HCT116 (cell line): ENCODE measurements around the gene PRKCQ. TPM values are rescaled to one million over a fixed set of nuclear protein-coding genes. Genes with fewer than 3 reads are reported as not detected.

Source experiments
- ATAC-seq: fragments of 200-7000 bp; cut with Tn5 transposase; 2 replicates; pipeline ENCODE4 v1.9.1; 2020; ENCODE audit warnings: mild to moderate bottlenecking, moderate library complexity
- BruUV-seq: library from RNA; stranded (reverse); fragments of 400-500 nt; replicated peaks from 2 replicates; lab custom pipeline; 2021; lab: Mats Ljungman, UMichigan
- CTCF ChIA-PET: fragments of 300-600 bp; sonication (Branson Sonifier 250); formaldehyde crosslinking; loops from one replicate; lab custom pipeline; 2021; ENCODE audit warnings: antibody characterized with exemption; lab: Charles Lee
- POLR2A ChIA-PET: fragments of 300-600, 350-600 bp; sonication (Branson Sonifier 250); formaldehyde crosslinking; loops from one replicate; lab custom pipeline; 2021; ENCODE audit warnings: antibody characterized with exemption; lab: Charles Lee
- RAD21 ChIA-PET, 2 experiments: fragments of 300-600 bp; sonication (Branson Sonifier 250); formaldehyde crosslinking; loops; one replicate each; lab custom pipeline; 2023; ENCODE audit warnings: low total read pairs in 2 of 2; ENCODE audit not compliant: uncharacterized antibody in 2 of 2, unreplicated experiment in 2 of 2, low non-redundant PET in 1 of 2; lab: Charles Lee
- DNase-seq: peaks from one replicate; pipeline ENCODE4 v3.0.0-alpha.2; 2010; ENCODE audit warnings: low read depth, low spot score
- H2AFZ ChIP-seq: fragments of 200-600 bp; shearing (Covaris generic), sonication (generic); 2 replicates; pipeline ENCODE4 v1.6.1; 2017; ENCODE audit warnings: low read depth, mixed run types, mixed read lengths, antibody characterized with exemption, low read length; ENCODE audit not compliant: poor library complexity, severe bottlenecking
- H3K27ac ChIP-seq: 2 replicates; pipeline ENCODE4 v1.5.1; 2012; ENCODE audit warnings: low read depth, low read length
- H3K27me3 ChIP-seq: fragments of 200-600 bp; sonication (generic); 2 replicates; pipeline ENCODE4 v1.6.1; 2016; ENCODE audit warnings: mixed run types, low read length, mixed read lengths; ENCODE audit not compliant: insufficient read depth
- H3K36me3 ChIP-seq, 2 experiments: fragments of 200-500 bp in 1 of 2; fragments of 200-600 bp in 1 of 2; sonication (Bioruptor generic) in 1 of 2; sonication (generic) in 1 of 2; 2 replicates each; pipeline versions ENCODE4 v1.5.1 to v1.6.1; 2014 to 2016; ENCODE audit warnings: low read length in 2 of 2, inconsistent platforms in 1 of 2, mixed read lengths in 1 of 2, mixed run types in 1 of 2; ENCODE audit not compliant: insufficient read depth in 2 of 2, control insufficient read depth in 1 of 2
- H3K4me1 ChIP-seq, 2 experiments: fragments of 200-600 bp in 1 of 2; sonication (generic) in 1 of 2; 2 replicates each; pipeline versions ENCODE4 v1.5.1 to v1.6.1; 2012 to 2017; ENCODE audit warnings: low read length in 2 of 2, inconsistent platforms in 1 of 2, mild to moderate bottlenecking in 1 of 2, mixed read lengths in 1 of 2, mixed run types in 1 of 2, moderate library complexity in 1 of 2; ENCODE audit not compliant: insufficient read depth in 2 of 2, control insufficient read depth in 1 of 2
- H3K4me2 ChIP-seq: fragments of 200-600 bp; sonication (generic); 2 replicates; pipeline ENCODE4 v1.6.1; 2017; ENCODE audit warnings: mixed run types, low read length, mixed read lengths
- H3K4me3 ChIP-seq, 2 experiments: fragments of 200-600 bp in 1 of 2; sonication (generic) in 1 of 2; replicated peaks in 1 of 2; 2 replicates each; pipeline ENCODE4 v1.5.1; 2011 to 2016; ENCODE audit warnings: low read length in 2 of 2, control low read depth in 1 of 2, low read depth in 1 of 2, mild to moderate bottlenecking in 1 of 2, mixed read lengths in 1 of 2, mixed run types in 1 of 2
- H3K79me2 ChIP-seq: fragments of 200-600 bp; sonication (generic); 2 replicates; pipeline ENCODE4 v1.6.1; 2017; ENCODE audit warnings: mild to moderate bottlenecking, mixed run types, low read length, moderate library complexity, mixed read lengths; ENCODE audit not compliant: insufficient read depth
- H3K9ac ChIP-seq: fragments of 200-600 bp; sonication (generic); 2 replicates; pipeline ENCODE4 v1.6.1; 2016; ENCODE audit warnings: low read length, mixed read lengths
- H3K9me2 ChIP-seq: fragments of 200-600 bp; sonication (generic), shearing (Covaris generic); 2 replicates; pipeline ENCODE4 v1.6.1; 2017; ENCODE audit warnings: mixed run types, mild to moderate bottlenecking, moderate library complexity; ENCODE audit not compliant: insufficient read depth
- H3K9me3 ChIP-seq, 2 experiments: fragments of 200-500 bp in 1 of 2; fragments of 200-600 bp in 1 of 2; sonication (Bioruptor generic) in 1 of 2; sonication (generic) in 1 of 2; 2 replicates each; pipeline ENCODE4 v1.6.1; 2014 to 2017; ENCODE audit warnings: low read length in 2 of 2, mixed read lengths in 2 of 2, inconsistent platforms in 1 of 2, low read depth in 1 of 2, mild to moderate bottlenecking in 1 of 2, mixed run types in 1 of 2, moderate library complexity in 1 of 2; ENCODE audit not compliant: control insufficient read depth in 1 of 2, insufficient read depth in 1 of 2
- H4K20me1 ChIP-seq: fragments of 200-600 bp; sonication (generic), shearing (Covaris generic); 2 replicates; pipeline ENCODE4 v1.6.1; 2017; ENCODE audit warnings: mixed run types, mild to moderate bottlenecking, moderate library complexity; ENCODE audit not compliant: insufficient read depth
- ATF3 ChIP-seq: IDR thresholded peaks from 2 replicates; pipeline ENCODE4 v1.6.1; 2012
- CBX3 ChIP-seq: IDR thresholded peaks from 2 replicates; pipeline ENCODE4 v1.6.1; 2012; ENCODE audit warnings: low read depth
- CTCF ChIP-seq, 3 experiments: fragments of 200-600 bp in 1 of 3; sonication (generic) in 1 of 3; IDR thresholded peaks in 2 of 3; conservative IDR thresholded peaks in 1 of 3; 2 replicates each; pipeline ENCODE4 v1.5.1; 2012 to 2017; ENCODE audit warnings: low read depth in 2 of 3, low read length in 2 of 3, antibody characterized with exemption in 1 of 3, borderline replicate concordance in 1 of 3, control low read depth in 1 of 3, mild to moderate bottlenecking in 1 of 3, mixed read lengths in 1 of 3, mixed run types in 1 of 3, moderate library complexity in 1 of 3; ENCODE audit not compliant: insufficient read depth in 1 of 3
- EGR1 ChIP-seq: IDR thresholded peaks from 2 replicates; pipeline ENCODE4 v1.6.1; 2012; ENCODE audit warnings: low read depth
- EZH2 ChIP-seq: fragments of 200-600 bp; sonication (generic); IDR thresholded peaks from 2 replicates; pipeline ENCODE4 v1.6.1; 2017; ENCODE audit warnings: antibody characterized with exemption, mixed run types
- EZH2phosphoT487 ChIP-seq: fragments of 200-600 bp; IDR thresholded peaks from 2 replicates; pipeline ENCODE4 v1.6.1; 2018; ENCODE audit warnings: antibody characterized with exemption, borderline replicate concordance
- JUND ChIP-seq: IDR thresholded peaks from 2 replicates; pipeline ENCODE4 v1.6.1; 2012
- POLR2A ChIP-seq: IDR thresholded peaks from 2 replicates; pipeline ENCODE4 v1.7.0; 2011; ENCODE audit warnings: borderline replicate concordance; ENCODE audit not compliant: insufficient read depth, insufficient read length; ENCODE audit errors: extremely low read depth
- RAD21 ChIP-seq: IDR thresholded peaks from 2 replicates; pipeline ENCODE4 v1.6.1; 2012; ENCODE audit warnings: low read depth, mild to moderate bottlenecking
- SIN3A ChIP-seq: IDR thresholded peaks from 2 replicates; pipeline ENCODE4 v1.6.1; 2012; ENCODE audit warnings: low read depth
- SRF ChIP-seq: IDR thresholded peaks from 2 replicates; pipeline ENCODE4 v1.6.1; 2012; ENCODE audit warnings: low read depth
- TCF7L2 ChIP-seq: IDR thresholded peaks from 2 replicates; pipeline ENCODE4 v1.7.0; 2011; ENCODE audit warnings: borderline replicate concordance, inconsistent platforms; ENCODE audit not compliant: insufficient read depth, insufficient read length; ENCODE audit errors: extremely low read depth
- YY1 ChIP-seq: IDR thresholded peaks from 2 replicates; pipeline ENCODE4 v1.6.1; 2011; ENCODE audit warnings: low read length, low read depth, moderate library complexity, mild to moderate bottlenecking; ENCODE audit not compliant: insufficient replicate concordance; ENCODE audit errors: extremely low read depth
- ZBTB33 ChIP-seq: IDR thresholded peaks from 2 replicates; pipeline ENCODE4 v1.6.1; 2011; ENCODE audit warnings: mild to moderate bottlenecking, low read length, moderate library complexity; ENCODE audit not compliant: insufficient replicate concordance; ENCODE audit errors: extremely low read depth
- intact Hi-C: fragments of 100-400 bp; cut with micrococcal nuclease; formaldehyde crosslinking; loops from 2 replicates; pipeline ENCODE4 v1.10.0; 2022
- total RNA-seq: library from RNA; stranded (reverse); gene quantifications from one replicate; pipeline ENCODE4 v1.2.1, GENCODE V29; 2021; ENCODE audit not compliant: unreplicated experiment

Gene PRKCQ
- total RNA-seq, 1 experiment from 2014 or later, result 0.54 TPM

GRCh38 chr10:6617309-6618076 lies 37.4 kb upstream of the PRKCQ start:
- TF ChIP-seq SRF (no peak), EGR1 (no peak), TCF7L2 (no peak), JUND (no peak), ATF3 (no peak), CTCF (IDR thresholded peaks at IDR 0.05 in 2 of 3, conservative IDR thresholded peaks at IDR 0.05 in 1 of 3; ENCODE audit: borderline replicate concordance in 1 of 3, insufficient read depth in 1 of 3, low read depth in 2 of 3, low read length in 2 of 3) (no peak), EZH2phosphoT487 (no peak), ZBTB33 (no peak), RAD21 (no peak), CBX3 (no peak), EZH2 (no peak), YY1 (no peak), SIN3A (no peak), POLR2A (no peak)
- ChIA-PET POLR2A (no interaction called here), CTCF (no interaction called here), RAD21 (no interaction called here)
- Histone ChIP-seq H3K9me2 (no peaks in the 10 kb centered on the region), H2AFZ (no peak overlapping the region), H3K27ac (no peak overlapping the region), H3K9me3 (no peaks in the 10 kb centered on the region), H3K4me3 (no peak overlapping the region), H3K4me1 (no peaks in the 10 kb centered on the region), H3K9ac (no peak overlapping the region), H3K4me2 (no peak overlapping the region), H4K20me1 (no peaks in the 10 kb centered on the region), H3K36me3 (no peaks in the 10 kb centered on the region), H3K79me2 (no peaks in the 10 kb centered on the region), H3K27me3 (peaks cover 54% of the 10 kb centered on the region)
- DNase-seq (no peak), ATAC-seq (no peak)
- BruUV-seq, result no TSS peak
- intact Hi-C loops, result no loop called here
